Central memory CD8-positive, alpha-beta T cell (primary cell): ENCODE measurements around the gene TMEFF2.
"Not testable (repeated sequence)": the region's sequence is repeated elsewhere in the genome, so short reads cannot be mapped to it uniquely, and the experiment has no call there.

Source experiments
- ATAC-seq: fragments of 150-1000 bp; cut with Tn5 transposase; replicated peaks from 2 replicates; pipeline ENCODE4 v1.10.0; 2022; ENCODE audit warnings: mild to moderate bottlenecking, moderate FRiP score, moderate number of reproducible peaks; ENCODE audit not compliant: poor library complexity, severe bottlenecking; ENCODE audit errors: extremely low read depth
- DNase-seq, 2 donors: peaks; one replicate each; pipeline ENCODE4 v3.0.0; 2021; ENCODE audit warnings: low spot score in 2 of 2
- H3K27ac Mint-ChIP-seq: one replicate; pipeline ENCODE4 v1.8.0; 2022; ENCODE audit warnings: low read depth, mild to moderate bottlenecking, moderate library complexity, mixed read lengths
- H3K27me3 Mint-ChIP-seq: one replicate; pipeline ENCODE4 v1.8.0; 2022; ENCODE audit warnings: mixed read lengths
- H3K36me3 Mint-ChIP-seq: one replicate; pipeline ENCODE4 v1.8.0; 2022; ENCODE audit warnings: mild to moderate bottlenecking, moderate library complexity, mixed read lengths; ENCODE audit not compliant: insufficient read depth
- H3K4me1 Mint-ChIP-seq: one replicate; pipeline ENCODE4 v1.8.0; 2022; ENCODE audit warnings: mixed read lengths
- H3K4me3 Mint-ChIP-seq: one replicate; pipeline ENCODE4 v1.8.0; 2022; ENCODE audit warnings: mild to moderate bottlenecking, moderate library complexity, mixed read lengths
- H3K9me3 Mint-ChIP-seq: one replicate; pipeline ENCODE4 v1.8.0; 2022; ENCODE audit warnings: mixed read lengths

Gene TMEFF2

DNA sequence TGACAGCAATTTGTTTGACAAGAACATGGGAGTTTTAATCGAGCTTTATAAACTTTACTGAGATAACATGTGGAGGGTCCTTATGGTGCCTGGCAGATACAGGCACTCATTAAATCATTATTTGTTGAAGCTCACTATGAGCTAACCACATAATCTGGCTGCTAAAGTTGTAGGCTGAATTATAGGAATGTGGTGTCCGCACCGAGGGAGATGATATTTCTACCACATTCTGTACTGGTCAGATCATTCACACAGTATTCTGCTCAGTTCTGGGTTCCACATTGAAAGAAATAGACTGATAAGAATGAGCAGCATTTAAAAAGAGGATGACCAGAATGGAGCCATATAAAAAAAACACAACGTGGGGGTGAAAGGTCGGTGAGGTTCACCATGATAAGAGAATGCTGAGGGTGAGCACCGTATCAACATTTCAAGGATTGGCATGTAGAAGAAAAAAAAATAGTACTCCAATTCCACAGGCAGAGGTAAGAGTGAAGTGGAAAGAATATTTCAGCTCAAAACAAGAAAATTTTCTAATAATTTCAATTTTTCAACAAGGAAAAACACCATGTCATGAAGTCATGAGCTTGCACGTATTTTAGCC lies 54.4 kb downstream of the TMEFF2 start:
- Mint-ChIP-seq H3K4me3 (no peak overlapping the region), H3K36me3 (no peaks in the 10 kb centered on the region), H3K27me3 (peaks cover 31% of the 10 kb centered on the region), H3K27ac (no peak overlapping the region), H3K4me1 (no peaks in the 10 kb centered on the region), H3K9me3 (no peaks in the 10 kb centered on the region)
- DNase-seq (no peak), ATAC-seq (no peak)

DNA sequence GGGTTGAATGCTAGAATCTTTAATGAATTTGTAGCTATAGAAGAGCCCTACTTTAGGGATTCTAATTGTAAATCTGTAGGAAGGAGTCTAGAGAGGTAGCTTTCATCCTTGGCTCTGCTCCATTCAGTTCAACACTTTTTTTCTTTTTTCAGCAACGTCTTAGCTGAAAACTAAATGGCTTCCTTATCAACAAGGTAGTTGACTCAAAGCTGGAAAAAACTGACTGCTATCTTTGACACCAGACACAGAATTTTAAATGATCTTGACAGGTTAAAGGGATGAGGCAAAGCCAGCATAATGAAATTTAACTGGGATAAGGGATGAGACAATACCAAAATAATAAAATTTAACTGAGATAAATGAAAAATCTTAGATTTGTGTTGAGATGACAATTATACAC lies 54.9 kb downstream of the TMEFF2 start:
- Mint-ChIP-seq H3K27ac (no peak overlapping the region), H3K36me3 (no peaks in the 10 kb centered on the region), H3K27me3 (peaks cover 36% of the 10 kb centered on the region), H3K4me1 (no peaks in the 10 kb centered on the region), H3K4me3 (no peak overlapping the region), H3K9me3 (no peaks in the 10 kb centered on the region)
- DNase-seq: no peak
- ATAC-seq: no peak

DNA sequence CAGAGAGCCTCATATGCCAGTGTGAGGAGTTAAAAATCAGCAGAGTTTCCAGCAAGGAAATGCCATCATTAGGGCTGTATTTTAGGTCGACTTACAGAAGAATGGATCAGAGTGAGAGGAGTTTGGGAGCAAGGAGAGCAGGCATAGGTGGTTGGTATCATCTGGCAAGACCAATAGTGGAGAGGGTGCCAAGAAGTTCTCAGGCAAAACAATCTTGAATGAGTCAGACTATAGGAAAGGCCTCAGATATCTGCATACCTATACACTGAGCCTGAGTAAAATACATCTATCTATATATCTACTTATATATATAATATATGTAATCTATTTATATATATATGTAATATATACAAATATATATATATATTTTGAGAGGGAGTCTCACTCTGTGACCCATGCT lies 57.3 kb downstream of the TMEFF2 start:
- no peak for ATAC-seq
- H3K27ac Mint-ChIP-seq: no peak overlapping the region

GRCh38 chr2:192132604-192133003 lies 62.1 kb downstream of the TMEFF2 start:
- H3K27me3 Mint-ChIP-seq: peaks cover 46% of the 10 kb centered on the region
- H3K9me3 Mint-ChIP-seq, H3K36me3 Mint-ChIP-seq, H3K4me3 Mint-ChIP-seq, H3K4me1 Mint-ChIP-seq, DNase-seq, H3K27ac Mint-ChIP-seq, ATAC-seq: not testable (repeated sequence)

More for the DNA sequence above, 57.3 kb downstream of the TMEFF2 start:
- Mint-ChIP-seq H3K27me3 (peaks cover 47% of the 10 kb centered on the region), H3K4me1 (no peaks in the 10 kb centered on the region), H3K4me3 (no peak overlapping the region), H3K36me3 (no peaks in the 10 kb centered on the region), H3K9me3 (no peaks in the 10 kb centered on the region)
- DNase-seq: no peak

GRCh38 chr2:192130312-192130711 lies 64.4 kb downstream of the TMEFF2 start:
- DNase-seq, H3K27ac Mint-ChIP-seq, H3K36me3 Mint-ChIP-seq, ATAC-seq, H3K4me1 Mint-ChIP-seq, H3K9me3 Mint-ChIP-seq, H3K4me3 Mint-ChIP-seq: not testable (repeated sequence)
- peaks cover 37% of the 10 kb centered on the region for H3K27me3 Mint-ChIP-seq

DNA sequence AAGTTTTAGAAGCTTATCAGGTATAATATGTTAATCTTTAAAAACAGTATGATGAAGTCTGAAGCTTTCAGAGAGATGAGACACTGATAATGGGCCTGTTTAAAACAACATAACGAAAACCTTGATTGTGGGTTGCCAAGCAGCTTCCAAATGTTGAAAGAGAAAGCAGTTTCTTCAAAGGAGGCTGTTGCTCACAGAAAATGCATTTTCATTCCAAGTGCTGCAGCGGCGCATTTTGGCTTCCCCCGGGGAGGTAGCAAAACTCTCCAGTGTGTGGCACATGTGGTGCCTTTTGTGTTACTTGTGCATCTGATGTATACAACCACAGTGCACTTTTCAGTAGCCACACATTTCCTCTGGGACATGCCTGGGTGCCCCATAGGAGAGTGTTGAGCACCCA lies 66.1 kb downstream of the TMEFF2 start:
- DNase-seq (no peak), ATAC-seq (no peak)
- H3K9me3 Mint-ChIP-seq: no peaks in the 10 kb centered on the region
- H3K4me3 Mint-ChIP-seq: no peak overlapping the region
- no peak overlapping the region for H3K27ac Mint-ChIP-seq
- H3K27me3 Mint-ChIP-seq: peaks cover 37% of the 10 kb centered on the region
- H3K36me3 Mint-ChIP-seq: peaks cover 2% of the 10 kb centered on the region
- no peaks in the 10 kb centered on the region for H3K4me1 Mint-ChIP-seq

DNA sequence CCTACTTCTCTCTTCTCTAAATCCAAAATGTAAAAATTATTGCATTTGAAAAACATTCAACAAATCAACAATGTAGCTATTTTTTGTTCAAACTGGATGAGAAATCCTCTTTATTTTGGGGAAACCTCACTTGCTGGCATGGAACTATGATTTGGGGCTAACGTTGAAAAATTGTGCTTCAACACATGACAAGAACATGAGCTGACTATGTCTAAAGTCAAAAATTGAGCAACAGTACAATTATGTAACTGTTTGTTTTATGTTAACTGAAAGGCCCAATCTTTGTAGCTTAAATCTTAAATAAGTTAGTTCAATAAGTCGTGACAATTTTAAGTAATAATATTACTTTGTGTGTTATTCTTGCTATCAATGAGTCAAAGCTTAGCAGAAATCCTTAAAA lies 67.3 kb downstream of the TMEFF2 start:
- Mint-ChIP-seq H3K9me3 (no peaks in the 10 kb centered on the region), H3K27ac (no peak overlapping the region), H3K27me3 (peaks cover 29% of the 10 kb centered on the region), H3K4me1 (no peaks in the 10 kb centered on the region), H3K36me3 (peaks cover 2% of the 10 kb centered on the region), H3K4me3 (no peak overlapping the region)
- no peak for ATAC-seq
- DNase-seq: no peak

- no peak for DNase-seq
- peaks cover 27% of the 10 kb centered on the region for H3K27me3 Mint-ChIP-seq
- no peak overlapping the region for H3K4me3 Mint-ChIP-seq
- no peaks in the 10 kb centered on the region for H3K4me1 Mint-ChIP-seq
- ATAC-seq: no peak
- peaks cover 2% of the 10 kb centered on the region for H3K36me3 Mint-ChIP-seq
- H3K9me3 Mint-ChIP-seq: no peaks in the 10 kb centered on the region
- no peak overlapping the region for H3K27ac Mint-ChIP-seq
Observed at GRCh38 chr2:192126912-192127311, 67.8 kb downstream of the TMEFF2 start.

DNA sequence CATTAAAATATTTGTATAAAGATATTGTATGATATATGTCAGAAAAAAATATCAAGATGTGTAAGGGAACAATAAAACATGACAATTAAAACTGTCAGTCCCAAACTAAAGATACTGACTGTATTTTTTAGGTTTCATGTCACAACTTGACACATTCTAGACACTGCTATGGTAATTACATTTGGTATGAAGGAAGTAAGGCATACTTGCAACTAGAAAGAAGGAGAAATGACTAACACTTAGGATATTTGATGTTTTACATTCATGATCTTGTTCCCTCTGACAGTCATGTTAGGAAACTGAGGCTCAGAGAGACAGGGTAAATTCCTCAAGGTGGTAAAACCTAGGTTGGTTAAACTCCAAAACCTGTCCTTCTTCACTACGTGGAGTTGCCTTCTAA lies 68.3 kb downstream of the TMEFF2 start:
- Mint-ChIP-seq H3K4me3 (no peak overlapping the region), H3K9me3 (no peaks in the 10 kb centered on the region), H3K4me1 (no peaks in the 10 kb centered on the region), H3K27ac (no peak overlapping the region), H3K36me3 (peaks cover under 1% of the 10 kb centered on the region), H3K27me3 (peaks cover 27% of the 10 kb centered on the region)
- DNase-seq (no peak), ATAC-seq (no peak)

GRCh38 chr2:192124571-192124970 lies 70.2 kb downstream of the TMEFF2 start:
- H3K4me3 Mint-ChIP-seq: no peak overlapping the region
- no peaks in the 10 kb centered on the region for H3K9me3 Mint-ChIP-seq
- H3K27ac Mint-ChIP-seq: no peak overlapping the region
- H3K27me3 Mint-ChIP-seq: peaks cover 37% of the 10 kb centered on the region
- no peaks in the 10 kb centered on the region for H3K4me1 Mint-ChIP-seq
- DNase-seq (no peak), ATAC-seq (no peak)
- H3K36me3 Mint-ChIP-seq: no peaks in the 10 kb centered on the region

GRCh38 chr2:192123847-192124246 lies 70.9 kb downstream of the TMEFF2 start:
- Mint-ChIP-seq H3K36me3 (no peaks in the 10 kb centered on the region), H3K27ac (no peak overlapping the region), H3K4me3 (no peak overlapping the region), H3K27me3 (peaks cover 37% of the 10 kb centered on the region), H3K9me3 (no peaks in the 10 kb centered on the region), H3K4me1 (no peaks in the 10 kb centered on the region)
- ATAC-seq (no peak), DNase-seq (no peak)

GRCh38 chr2:192122946-192123345 lies 71.8 kb downstream of the TMEFF2 start:
- no peaks in the 10 kb centered on the region for H3K9me3 Mint-ChIP-seq
- peaks cover 37% of the 10 kb centered on the region for H3K27me3 Mint-ChIP-seq
- H3K4me3 Mint-ChIP-seq: no peak overlapping the region
- ATAC-seq: no peak
- no peak for DNase-seq
- H3K4me1 Mint-ChIP-seq: no peaks in the 10 kb centered on the region
- no peaks in the 10 kb centered on the region for H3K36me3 Mint-ChIP-seq
- no peak overlapping the region for H3K27ac Mint-ChIP-seq

DNA sequence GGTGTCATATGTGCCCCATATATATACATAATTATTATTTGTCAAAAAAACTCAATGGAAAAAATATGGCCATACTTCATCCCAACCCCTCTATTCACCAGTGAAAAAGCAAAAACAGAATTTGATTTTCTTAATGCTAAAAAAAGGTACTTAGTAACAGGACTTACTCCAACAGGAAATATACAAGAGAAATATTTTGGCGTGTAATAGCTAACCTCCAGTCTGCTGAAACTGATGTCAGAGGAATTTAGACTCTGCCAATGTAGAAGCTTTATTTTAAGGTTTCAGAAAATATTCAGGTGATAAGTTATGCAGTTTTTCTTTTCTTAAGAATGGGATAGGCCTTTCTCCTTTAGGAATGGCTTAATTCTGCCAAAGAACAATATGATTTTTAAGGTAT lies 72.6 kb downstream of the TMEFF2 start:
- H3K36me3 Mint-ChIP-seq: no peaks in the 10 kb centered on the region
- H3K27me3 Mint-ChIP-seq: peaks cover 37% of the 10 kb centered on the region
- no peak overlapping the region for H3K4me3 Mint-ChIP-seq
- ATAC-seq (no peak), DNase-seq (no peak)
- H3K27ac Mint-ChIP-seq: no peak overlapping the region
- no peaks in the 10 kb centered on the region for H3K4me1 Mint-ChIP-seq
- H3K9me3 Mint-ChIP-seq: no peaks in the 10 kb centered on the region

- Mint-ChIP-seq H3K27ac (no peak overlapping the region), H3K4me1 (no peaks in the 10 kb centered on the region), H3K36me3 (no peaks in the 10 kb centered on the region), H3K27me3 (peaks cover 39% of the 10 kb centered on the region), H3K4me3 (no peak overlapping the region), H3K9me3 (no peaks in the 10 kb centered on the region)
- DNase-seq: no peak
- no peak for ATAC-seq
Observed at GRCh38 chr2:192119536-192119935, 75.2 kb downstream of the TMEFF2 start.
